Activated naive CD8-positive, alpha-beta T cell treated with anti-CD3 and anti-CD28 coated beads, Interleukin-2, amount 50 U/mL, for 16 hours (primary cell): ENCODE data around the gene OTOG.

Source experiments
- DNase-seq: peaks from one replicate; pipeline ENCODE4 v3.0.0-alpha.2; 2020; ENCODE audit warnings: low read depth, low spot score

The OTOG gene

DNA sequence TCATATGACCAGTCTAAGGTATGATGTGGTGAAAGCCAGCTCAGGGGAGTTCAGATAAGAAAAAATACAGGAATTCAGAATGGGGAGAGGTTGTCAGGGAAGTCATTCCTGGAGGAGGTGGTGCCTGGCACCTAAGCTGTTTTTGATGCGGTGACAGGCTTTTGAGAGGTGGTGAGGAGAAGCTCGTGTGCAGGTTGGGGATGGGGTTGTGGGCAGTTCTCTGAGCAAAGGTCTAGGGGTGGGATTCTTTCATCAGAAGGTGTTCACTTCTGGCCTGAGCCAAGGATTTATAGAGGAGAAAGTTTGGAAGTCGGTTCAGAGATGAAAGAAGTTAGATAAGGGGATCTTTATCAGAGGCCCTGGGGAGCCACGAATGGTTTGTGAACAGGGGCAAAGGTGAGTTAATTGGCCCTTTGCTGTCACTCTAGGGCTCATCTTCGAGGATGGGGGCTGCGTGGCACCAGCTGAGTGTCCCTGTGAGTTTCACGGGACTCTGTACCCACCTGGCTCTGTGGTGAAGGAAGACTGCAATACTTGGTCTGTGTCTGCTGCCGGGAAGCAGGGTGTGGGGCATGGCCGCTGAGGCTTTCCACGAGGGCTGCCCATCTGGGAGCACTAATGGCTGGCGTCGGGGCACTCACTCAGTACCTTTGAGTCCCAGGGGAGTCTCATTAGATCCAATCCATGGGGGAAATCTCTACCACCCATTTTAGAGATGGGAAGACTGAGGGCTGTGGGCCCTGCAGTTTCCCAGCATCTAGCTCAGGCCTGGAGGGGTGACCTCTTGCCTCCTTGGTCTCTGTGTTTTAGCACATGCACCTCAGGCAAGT lies 13.4 kb downstream of the OTOG start:
- no peak for DNase-seq

GRCh38 chr11:17561111-17561415 lies 14.0 kb downstream of the OTOG start:
- DNase-seq: no peak

- no peak for DNase-seq
Observed at GRCh38 chr11:17561526-17561925, 14.5 kb downstream of the OTOG start.

DNA sequence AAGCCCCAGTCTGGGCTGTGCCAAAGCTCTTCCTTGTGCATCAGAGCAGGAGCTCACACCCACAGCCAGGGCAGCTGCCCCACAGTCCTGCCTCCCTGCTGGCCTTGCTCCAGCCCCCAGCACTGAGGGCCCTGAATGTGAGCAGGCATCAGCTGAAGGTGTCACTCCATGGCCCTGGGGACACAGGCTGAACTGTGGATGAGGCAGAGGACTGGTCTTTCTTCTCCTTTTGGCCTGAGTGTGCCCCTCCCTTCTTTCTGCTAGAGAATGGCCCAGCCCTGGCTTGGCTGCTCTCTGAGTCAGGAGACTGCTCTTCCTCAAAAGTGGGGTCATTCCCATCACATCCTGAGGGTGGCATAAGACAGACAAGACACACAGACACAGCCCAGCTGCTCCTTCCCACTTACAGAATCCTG lies 16.2 kb downstream of the OTOG start:
- no peak for DNase-seq

- no peak for DNase-seq
Observed at GRCh38 chr11:17563961-17564686, 17.1 kb downstream of the OTOG start.

DNA sequence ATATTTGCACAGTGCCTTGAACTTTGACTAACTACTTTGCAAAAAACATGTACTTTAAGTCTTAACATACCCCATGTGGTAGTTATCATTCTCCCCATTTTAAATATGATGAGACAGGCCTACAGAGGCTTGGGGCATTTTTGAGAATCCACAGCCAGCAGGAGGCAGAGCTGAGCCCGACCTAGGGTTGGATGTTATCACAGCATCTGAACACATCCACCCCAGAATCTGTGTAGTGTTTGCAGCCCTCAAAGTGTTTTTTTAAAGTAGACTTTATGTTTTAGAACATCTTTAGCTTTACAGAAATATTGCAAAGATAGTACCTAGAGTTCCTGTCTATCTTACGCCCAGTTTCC lies 17.6 kb downstream of the OTOG start:
- DNase-seq: no peak

DNA sequence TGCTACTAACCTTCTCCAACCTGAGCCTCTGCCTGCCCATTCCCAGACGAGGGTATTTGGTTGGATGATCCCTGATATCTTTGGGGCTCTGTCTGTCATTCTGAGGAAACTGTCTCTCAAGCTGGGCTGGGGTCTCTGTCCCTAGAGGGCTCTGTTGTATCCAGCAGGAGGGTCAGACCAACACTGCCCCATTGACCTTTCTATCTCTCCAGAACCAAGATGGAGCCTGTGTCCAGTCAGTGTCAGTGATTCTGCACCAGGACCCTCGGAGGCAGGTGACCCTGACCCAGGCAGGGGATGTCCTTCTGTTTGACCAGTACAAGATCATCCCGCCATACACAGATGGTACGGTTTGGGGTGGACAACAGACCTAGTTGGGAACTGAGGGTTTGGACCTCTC lies 21.9 kb downstream of the OTOG start:
- no peak for DNase-seq

DNA sequence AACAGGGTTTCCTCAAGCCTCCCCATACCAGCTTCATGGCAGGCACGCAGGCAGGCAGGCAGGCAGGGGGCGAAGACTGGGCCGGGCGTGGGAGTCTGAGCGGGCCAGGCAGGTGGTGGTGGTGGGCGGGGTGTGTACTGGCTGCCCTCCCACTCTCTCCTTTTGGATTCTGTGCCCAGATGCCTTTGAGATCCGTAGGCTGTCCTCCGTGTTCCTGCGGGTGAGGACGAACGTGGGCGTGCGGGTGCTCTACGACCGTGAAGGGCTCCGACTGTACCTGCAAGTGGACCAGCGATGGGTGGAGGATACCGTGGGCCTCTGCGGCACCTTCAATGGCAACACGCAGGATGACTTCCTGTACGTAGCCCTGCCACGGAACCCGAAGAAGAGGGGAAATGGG lies 23.0 kb downstream of the OTOG start:
- no peak for DNase-seq

DNA sequence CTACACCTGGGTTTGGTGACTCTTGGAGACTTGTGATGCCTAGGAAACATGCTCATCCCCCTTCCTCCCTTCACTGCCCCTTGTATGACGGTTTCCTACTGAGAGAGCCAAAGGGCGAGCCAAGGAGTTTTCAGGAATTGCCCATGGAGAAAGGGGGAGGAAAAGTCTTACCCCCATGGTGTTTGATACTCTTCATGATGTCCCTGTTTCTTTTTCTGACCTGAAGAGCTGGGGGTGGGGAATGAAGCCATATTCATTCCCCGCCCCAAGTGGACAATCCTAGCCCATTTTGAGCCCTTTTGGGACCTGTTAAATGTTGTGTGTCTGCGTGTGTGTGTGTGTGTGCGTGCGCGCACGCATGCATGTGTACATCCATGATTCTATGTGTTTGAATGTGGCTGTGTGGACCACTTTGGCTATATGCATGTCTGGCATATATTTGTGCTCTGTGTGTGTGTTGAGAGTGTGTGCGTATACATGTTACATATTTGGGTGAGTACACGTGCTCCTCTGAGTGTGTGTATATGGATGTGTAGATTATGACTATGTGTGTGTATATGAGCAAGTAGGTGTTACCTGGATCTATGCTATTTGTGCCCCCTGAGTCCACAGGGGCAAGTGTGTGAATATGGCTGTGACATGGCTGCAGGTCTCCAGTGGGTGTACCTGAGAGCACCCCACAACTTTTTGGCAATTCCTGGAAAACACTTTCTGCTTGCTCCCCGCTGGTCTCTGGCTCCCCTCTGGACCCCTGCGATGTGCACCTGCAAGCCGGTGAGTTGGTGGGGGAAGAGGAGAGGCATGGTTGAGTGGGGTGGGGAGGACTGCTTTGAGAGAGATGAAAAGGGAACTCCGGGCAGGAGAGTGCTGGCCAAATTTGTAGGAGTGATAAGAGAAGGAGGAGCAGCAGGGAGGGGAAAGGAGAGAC lies 24.6 kb downstream of the OTOG start:
- DNase-seq: no peak

- DNase-seq: no peak
Observed at GRCh38 chr11:17572359-17572690, 25.3 kb downstream of the OTOG start.

GRCh38 chr11:17572791-17573460 lies 25.9 kb downstream of the OTOG start:
- DNase-seq: no peak

DNA sequence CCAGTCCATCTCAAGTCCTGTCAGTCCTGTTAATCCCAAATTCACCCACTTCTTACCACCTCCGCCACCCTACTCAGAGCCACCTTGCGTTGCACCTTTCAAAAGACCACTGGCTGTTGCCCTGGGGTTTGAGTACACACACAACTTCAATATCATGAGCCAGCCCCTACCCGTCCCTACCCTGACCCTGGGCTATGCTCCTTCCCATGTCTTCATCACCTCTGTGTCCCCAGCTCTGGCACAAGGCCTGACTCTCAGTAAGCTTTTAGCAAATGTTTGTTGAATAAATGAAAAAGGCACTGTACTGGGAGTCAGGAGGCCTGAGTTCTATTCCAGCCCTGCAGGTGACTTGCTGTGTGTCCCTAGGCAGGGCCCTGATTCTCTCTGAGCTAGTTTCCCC lies 26.5 kb downstream of the OTOG start:
- no peak for DNase-seq

DNA sequence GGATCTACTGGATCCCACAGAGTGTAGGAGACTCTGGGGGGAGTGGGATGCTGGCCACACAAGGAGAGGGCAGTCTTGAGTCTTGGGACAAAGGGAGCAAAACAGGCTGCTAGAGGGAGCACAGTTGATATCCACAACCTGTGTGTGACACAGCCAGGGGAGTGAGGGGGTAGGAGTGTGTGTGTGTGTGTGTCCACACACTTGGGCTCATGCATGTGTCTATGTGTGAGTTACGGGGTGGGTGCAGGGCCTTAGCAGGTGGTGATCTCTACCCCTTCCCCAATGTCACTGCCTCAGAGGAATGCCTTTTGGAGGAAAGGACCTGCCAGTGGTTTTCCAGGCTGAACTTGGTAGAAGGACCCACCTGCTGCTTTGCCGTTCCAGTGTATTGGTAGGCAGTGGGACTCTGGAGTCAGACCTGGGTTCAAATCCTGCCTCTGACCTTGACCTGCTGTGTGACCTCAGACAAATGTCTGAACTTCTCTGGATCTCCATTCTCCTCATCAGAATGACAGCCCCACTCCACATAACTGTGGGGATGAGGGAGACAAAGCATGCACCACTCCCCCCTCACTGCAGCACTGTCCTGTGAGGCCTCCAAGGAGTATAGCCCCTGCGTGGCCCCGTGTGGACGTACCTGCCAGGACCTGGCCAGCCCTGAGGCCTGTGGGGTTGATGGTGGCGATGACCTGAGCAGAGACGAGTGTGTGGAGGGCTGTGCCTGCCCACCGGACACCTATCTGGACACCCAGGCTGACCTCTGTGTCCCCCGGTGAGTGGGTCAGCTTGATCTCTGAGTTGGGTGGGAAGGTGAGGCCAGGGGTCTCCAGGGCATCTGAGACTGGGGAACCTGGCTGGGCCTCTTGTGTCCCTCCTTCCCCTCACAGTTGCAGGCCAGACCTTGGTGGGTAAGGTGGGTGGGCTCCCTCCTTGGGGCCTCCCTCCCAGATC lies 27.4 kb downstream of the OTOG start:
- DNase-seq: no peak

DNA sequence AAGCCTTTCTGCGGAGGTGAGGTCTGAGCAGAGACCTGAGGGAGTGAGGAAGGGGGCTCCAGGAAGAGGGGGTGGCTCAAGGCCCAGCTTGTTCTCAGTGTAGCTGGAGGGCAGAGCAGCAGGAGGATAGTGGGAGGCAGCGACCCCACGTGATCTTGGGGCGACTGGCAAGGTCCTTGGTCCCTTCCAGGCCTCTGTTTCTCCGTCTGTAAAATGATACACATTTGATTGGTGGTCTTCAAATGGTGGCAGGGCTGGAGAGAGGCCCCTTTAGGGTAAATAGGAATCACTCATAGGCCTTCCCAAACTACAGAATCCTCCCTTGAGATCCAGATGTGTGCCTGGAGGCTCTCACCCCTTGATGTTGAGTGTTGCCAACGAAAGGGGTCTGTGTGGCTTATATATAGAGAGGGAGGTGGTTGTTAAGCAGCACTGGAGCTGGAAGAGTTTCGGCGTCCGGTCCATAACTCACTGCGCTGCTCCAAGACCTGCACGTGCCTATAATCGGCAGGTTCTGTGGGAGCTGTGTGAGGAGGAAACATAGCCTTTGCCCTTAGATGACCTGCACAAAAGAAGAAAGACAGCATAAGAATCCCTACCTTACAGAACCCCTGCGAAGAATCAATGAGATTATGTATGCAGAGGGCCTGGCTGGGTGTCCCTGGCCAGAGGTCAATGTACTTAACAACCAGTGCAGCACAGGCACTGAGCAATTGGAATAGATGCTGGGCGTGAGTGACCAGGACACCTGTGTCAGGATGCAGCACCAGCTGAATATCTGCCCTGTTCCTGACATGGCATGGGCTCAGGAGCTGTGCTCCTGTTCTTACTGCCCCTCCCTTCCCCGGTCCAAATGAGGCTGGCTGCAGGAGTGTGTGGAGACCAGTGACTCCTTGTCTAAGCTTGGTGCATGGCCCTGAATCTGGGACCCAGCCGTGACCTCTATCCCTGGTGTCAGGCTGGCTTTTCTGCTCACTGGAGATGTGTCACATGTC lies 28.7 kb downstream of the OTOG start:
- no peak for DNase-seq

GRCh38 chr11:17578296-17578695 lies 31.2 kb downstream of the OTOG start:
- no peak for DNase-seq

GRCh38 chr11:17578958-17579357 lies 31.9 kb downstream of the OTOG start:
- DNase-seq: no peak

DNA sequence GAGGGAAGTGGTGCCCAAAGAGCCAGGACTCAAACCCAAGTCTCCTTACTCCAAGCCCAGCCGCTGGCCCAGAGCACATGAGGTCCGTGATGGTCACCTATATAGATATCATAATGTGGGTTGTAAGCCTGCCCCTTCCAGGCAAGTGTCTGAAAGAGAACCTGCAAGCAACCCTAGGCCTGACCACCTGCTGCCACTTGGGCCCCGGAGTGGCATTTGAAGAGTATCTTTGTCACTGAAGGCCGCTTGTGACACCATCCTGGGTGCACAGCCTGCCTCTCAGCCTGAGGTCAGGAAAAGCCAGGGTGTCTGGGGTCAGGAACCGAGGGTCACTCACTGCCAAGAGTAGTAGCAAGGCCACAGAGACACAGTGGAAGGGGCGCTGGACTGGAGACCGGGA lies 32.4 kb downstream of the OTOG start:
- DNase-seq: no peak

DNA sequence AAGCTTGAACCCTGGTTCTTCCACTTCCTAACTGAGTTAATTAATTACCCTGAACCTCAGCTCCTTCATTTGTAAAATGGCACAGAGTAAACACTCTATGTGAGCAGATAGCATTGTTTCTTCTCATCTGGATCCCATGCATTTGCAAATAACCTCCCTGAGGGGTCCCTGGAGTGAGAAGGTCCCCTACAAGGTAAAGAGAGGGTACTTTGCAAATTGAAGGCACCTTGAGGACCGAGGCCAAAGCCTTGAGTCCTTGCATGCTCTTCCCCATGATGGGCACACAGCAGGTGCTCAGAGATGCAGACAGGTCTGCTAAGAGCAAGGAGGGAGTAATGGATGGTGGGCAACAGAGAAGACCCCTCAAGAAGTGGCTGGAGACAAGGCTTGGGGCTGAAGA lies 33.2 kb downstream of the OTOG start:
- no peak for DNase-seq

GRCh38 chr11:17581036-17581731 lies 34.1 kb downstream of the OTOG start:
- no peak for DNase-seq
